GM12878 (cell line): Measurements from ENCODE around the gene ABCB10. TPM values are rescaled to one million over a fixed set of nuclear protein-coding genes. Genes with fewer than 3 reads are reported as not detected.

Source experiments
- ATAC-seq: fragments of 200-7000 bp; cut with Tn5 transposase; 3 replicates; pipeline ENCODE4 v1.9.1; 2020; ENCODE audit warnings: mild to moderate bottlenecking, moderate library complexity
- BruUV-seq: library from RNA; stranded (reverse); fragments of 400-500 nt; replicated peaks from 2 replicates; lab custom pipeline; 2021; lab: Mats Ljungman, UMichigan
- CTCF ChIA-PET: fragments of 300-600 bp; sonication (Branson Sonifier 250); formaldehyde crosslinking; extraction: SDS; loops from one replicate; lab custom pipeline; 2021; ENCODE audit warnings: inconsistent platforms; lab: Yijun Ruan, JAX
- POLR2A ChIA-PET: fragments of 350-600 bp; formaldehyde crosslinking; extraction: SDS; loops from one replicate; lab custom pipeline; 2021; ENCODE audit warnings: inconsistent platforms; lab: Charles Lee
- RAD21 ChIA-PET: fragments of 300-600 bp; sonication (Branson Sonifier 250); formaldehyde crosslinking; loops from one replicate; lab custom pipeline; 2023; ENCODE audit warnings: antibody characterized with exemption; ENCODE audit not compliant: unreplicated experiment; lab: Charles Lee
- SMC1A ChIA-PET: fragments of 300-600 bp; sonication (Branson Sonifier 250); formaldehyde crosslinking; loops from one replicate; lab custom pipeline; 2023; ENCODE audit not compliant: unreplicated experiment, uncharacterized antibody; lab: Charles Lee
- DNase-seq: peaks from one replicate; pipeline ENCODE4 v3.0.0-alpha.2; 2011; ENCODE audit warnings: low read depth, low spot score
- FAIRE-seq: peaks from 3 replicates; lab custom pipeline; 2011; peaks lifted over from hg19 to GRCh38; lab: Jason Lieb, UNC
- H2AFZ ChIP-seq: 2 replicates; pipeline ENCODE4 v1.6.0; 2011; ENCODE audit warnings: low read depth, low read length, control low read depth; ENCODE audit not compliant: control insufficient read depth
- H3K27ac ChIP-seq: 2 replicates; pipeline ENCODE4 v1.5.1; 2011; ENCODE audit warnings: control low read depth; ENCODE audit not compliant: control insufficient read depth, insufficient read depth
- H3K27me3 ChIP-seq, 2 experiments: replicated peaks in 1 of 2; 2 replicates each; pipeline versions ENCODE4 v1.6.0 to v1.6.1; 2011; ENCODE audit warnings: low read length in 1 of 2; ENCODE audit not compliant: control insufficient read depth in 2 of 2, insufficient read depth in 2 of 2
- H3K36me3 ChIP-seq, 2 experiments: 2 replicates each; pipeline ENCODE4 v1.5.1; 2011; ENCODE audit warnings: low read length in 1 of 2; ENCODE audit not compliant: control insufficient read depth in 2 of 2, insufficient read depth in 2 of 2
- H3K4me1 ChIP-seq: 2 replicates; pipeline ENCODE4 v1.6.1; 2011; ENCODE audit warnings: mild to moderate bottlenecking, low read length, moderate library complexity, mixed read lengths; ENCODE audit not compliant: control insufficient read depth, insufficient read depth
- H3K4me2 ChIP-seq: 2 replicates; pipeline ENCODE4 v1.6.0; 2011; ENCODE audit warnings: control low read depth; ENCODE audit not compliant: control insufficient read depth, insufficient read depth
- H3K4me3 ChIP-seq: fragments of 200-600 bp; sonication (generic); 2 replicates; pipeline ENCODE4 v1.5.1; 2016
- H3K79me2 ChIP-seq: 2 replicates; pipeline ENCODE4 v1.6.0; 2011; ENCODE audit warnings: low read length; ENCODE audit not compliant: control insufficient read depth, insufficient read depth
- H3K9ac ChIP-seq: 2 replicates; pipeline ENCODE4 v1.8.0; 2011; ENCODE audit warnings: low read length, control low read depth, mixed read lengths; ENCODE audit not compliant: control insufficient read depth, insufficient read depth
- H3K9me3 ChIP-seq: replicated peaks from 3 replicates; pipeline ENCODE4 v1.5.1; 2011; ENCODE audit warnings: mild to moderate bottlenecking, low read length; ENCODE audit not compliant: control insufficient read depth, insufficient read depth
- H4K20me1 ChIP-seq: 2 replicates; pipeline ENCODE4 v1.6.0; 2011; ENCODE audit not compliant: control insufficient read depth, insufficient read depth
- BRCA1 ChIP-seq: IDR thresholded peaks from 2 replicates; pipeline ENCODE4 v1.6.1; 2011; ENCODE audit warnings: low read depth, low read length, improper control_type of control experiment
- CREM ChIP-seq: IDR thresholded peaks from 2 replicates; pipeline ENCODE4 v1.6.1; 2014; ENCODE audit warnings: antibody characterized with exemption, low read depth
- MTA2 ChIP-seq: fragments of 450-650 bp; IDR thresholded peaks from 2 replicates; pipeline ENCODE4 v1.6.1; 2016; ENCODE audit warnings: low read depth, mild to moderate bottlenecking, moderate library complexity
- PAX5 ChIP-seq: IDR thresholded peaks from 2 replicates; pipeline ENCODE4 v1.6.1; 2011; ENCODE audit warnings: low read depth, low read length, borderline replicate concordance
- RELB ChIP-seq: fragments of 450-650 bp; IDR thresholded peaks from 2 replicates; pipeline ENCODE4 v1.6.1; 2017; ENCODE audit warnings: low read depth, mild to moderate bottlenecking, moderate library complexity
- TARDBP ChIP-seq: IDR thresholded peaks from 2 replicates; pipeline ENCODE4 v1.6.1; 2016; ENCODE audit warnings: borderline replicate concordance
- ZNF274 ChIP-seq: IDR thresholded peaks from one replicate; pipeline ENCODE4 v1.8.0; 2011; ENCODE audit not compliant: insufficient read length, insufficient read depth
- WGBS: methylation state at CpG from one replicate; pipeline ENCODE4 v1.1.6; 2016; ENCODE audit warnings: low lambda C conversion rate; ENCODE audit not compliant: insufficient replicate concordance, insufficient coverage; ENCODE audit errors: missing lambda C conversion rate; 5-methylcytosine and 5-hydroxymethylcytosine counted together
- in situ Hi-C: fragments of 300-500 bp; cut with MboI; formaldehyde crosslinking; loops from 9 replicates; pipeline ENCODE4 v1.14.3; 2018; ENCODE audit warnings: mixed read lengths
- intact Hi-C: fragments of 100-400 bp; cut with micrococcal nuclease; formaldehyde crosslinking; loops from one replicate; pipeline ENCODE4 v1.14.2; 2022; ENCODE audit not compliant: unreplicated experiment
- polyA plus RNA-seq, 11 experiments: library from polyadenylated mRNA; depleted of rRNA in 4 of 11; unstranded in 6 of 11; stranded (reverse) in 5 of 11; fragments of >200 nt; fragmentation: Nextera tagmentation in 4 of 11; fragmentation: Illumina TruSeq in 1 of 11; extraction: Ambion mirVana in 4 of 11; extraction: Trizol in 1 of 11; gene quantifications; 1 replicate in 1 of 11; 2 replicates in 10 of 11; pipeline versions ENCODE4 v1.2.1 to v1.2.3, GENCODE V29; 2011 to 2016; ENCODE audit warnings: inconsistent platforms in 2 of 11, missing spikeins in 2 of 11, low read depth in 1 of 11
- total RNA-seq, 4 experiments: library from RNA; depleted of rRNA in 3 of 4; stranded (reverse); fragments of >200 nt in 3 of 4; fragmentation: Illumina TruSeq in 1 of 4; extraction: Trizol in 1 of 4; gene quantifications; 2 replicates each; pipeline versions ENCODE4 v1.2.1 to v1.2.3, GENCODE V29; 2013 to 2021

ABCB10 gene
- total and polyA plus RNA-seq, 10 of the 15 experiments (the other 5 are each of a cell fraction or from before 2014, with no cell fraction given): 8.0 to 30.5 (median 16.7) TPM

GRCh38 chr1:229582715-229583114 lies 24.2 kb upstream of the ABCB10 start (continued):
- TF ChIP-seq BRCA1 (no peak), ZNF274 (no peak)

DNA sequence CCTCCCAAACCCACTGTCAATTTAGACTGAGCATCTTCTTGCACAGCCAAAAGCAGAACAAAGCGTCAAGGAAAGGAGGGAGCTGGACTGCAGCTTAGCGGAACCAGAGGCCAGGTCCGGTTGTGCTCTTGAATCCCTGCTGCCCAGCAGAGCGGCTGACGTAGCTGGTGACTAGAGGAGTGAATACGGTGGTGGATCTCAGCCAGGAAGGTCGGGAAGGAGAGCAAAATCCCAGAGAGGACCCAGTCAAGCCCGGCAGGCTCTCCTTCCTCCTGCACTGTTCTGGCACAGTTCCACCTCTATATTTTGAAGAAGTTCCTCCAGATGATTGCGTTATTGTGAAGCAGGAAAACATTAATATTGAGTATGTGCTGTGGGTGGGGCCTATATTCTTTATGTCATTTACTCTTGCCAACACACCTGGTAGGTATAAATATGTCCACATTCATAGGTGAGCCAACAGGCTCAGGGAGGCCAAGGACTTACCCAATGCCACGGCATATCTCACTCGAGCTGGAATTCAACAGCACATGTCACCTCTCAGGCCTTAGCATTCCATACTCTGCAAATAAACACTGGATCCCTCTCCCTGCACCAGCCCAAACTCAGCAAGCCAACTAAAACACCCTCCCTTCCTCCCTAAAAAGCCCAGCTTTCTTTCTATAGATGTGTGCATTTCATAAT lies 23.6 kb upstream of the ABCB10 start:
- peaks cover 9% of the 10 kb centered on the region for H3K4me1 ChIP-seq
- BruUV-seq: no TSS peak
- H3K27ac ChIP-seq: no peak overlapping the region
- H3K4me3 ChIP-seq: no peak overlapping the region
- POLR2A ChIA-PET: no interaction called here
- FAIRE-seq: no peak
- no peak for DNase-seq
- in situ Hi-C loops (no loop called here), intact Hi-C loops (no loop called here)
- no peaks in the 10 kb centered on the region for H3K79me2 ChIP-seq
- SMC1A ChIA-PET: interaction anchor here (1.4 to 1.7 kb wide), 2 partner anchors 12 to 42 kb away, joined by 3 to 7 read pairs; no protein-coding TSS in a partner anchor
- no peak for ATAC-seq
- no peaks in the 10 kb centered on the region for H3K27me3 ChIP-seq
- H3K9me3 ChIP-seq: no peaks in the 10 kb centered on the region
- no peaks in the 10 kb centered on the region for H3K36me3 ChIP-seq
- no peak overlapping the region for H3K4me2 ChIP-seq
- no peaks in the 10 kb centered on the region for H4K20me1 ChIP-seq
- no peak overlapping the region for H2AFZ ChIP-seq
- RAD21 ChIA-PET: interaction anchor here (0.8 kb wide), 1 partner anchor 23 kb away, joined by 3 read pairs; the partner anchor contains the start of gene ABCB10
- no peak overlapping the region for H3K9ac ChIP-seq
- CTCF ChIA-PET: interaction anchor here (1.7 kb wide), 1 partner anchor 42 kb away, joined by 6 read pairs; no protein-coding TSS in a partner anchor
- 69% methylated on average over 11 of the region's 11 CpGs for WGBS
- TF ChIP-seq PAX5 (no peak), CREM (no peak), MTA2 (no peak)

- WGBS: 81% methylated on average over 3 of the region's 3 CpGs
- in situ Hi-C loops: no loop called here
Measured at GRCh38 chr1:229581485-229581884, 23.0 kb upstream of the ABCB10 start.

More at GRCh38 chr1:229581485-229581884, 23.0 kb upstream of the ABCB10 start:
- DNase-seq: no peak
- no peak for TF ChIP-seq TARDBP
- no peak for TF ChIP-seq RELB
- H3K27me3 ChIP-seq: no peaks in the 10 kb centered on the region
- no peaks in the 10 kb centered on the region for H3K9me3 ChIP-seq
- RAD21 ChIA-PET: interaction anchor here (0.8 kb wide), 1 partner anchor 23 kb away, joined by 3 read pairs; the partner anchor contains the start of gene ABCB10
- no peak overlapping the region for H2AFZ ChIP-seq
- no peak overlapping the region for H3K4me2 ChIP-seq
- H3K4me1 ChIP-seq: peaks cover 9% of the 10 kb centered on the region
- H3K27ac ChIP-seq: no peak overlapping the region
- no peak overlapping the region for H3K4me3 ChIP-seq
- H4K20me1 ChIP-seq: no peaks in the 10 kb centered on the region
- no peak for FAIRE-seq
- no TSS peak for BruUV-seq
- intact Hi-C loops: no loop called here
- no peaks in the 10 kb centered on the region for H3K36me3 ChIP-seq
- SMC1A ChIA-PET: no interaction called here
- CTCF ChIA-PET: no interaction called here
- H3K9ac ChIP-seq: no peak overlapping the region
- no peak for ATAC-seq
- POLR2A ChIA-PET: no interaction called here
- H3K79me2 ChIP-seq: no peaks in the 10 kb centered on the region
